ENCODE data around the gene ZFR.
"Not testable (repeated sequence)": the region's sequence is repeated elsewhere in the genome, so short reads cannot be mapped to it uniquely, and the experiment has no call there.

ZFR gene

GRCh38 chr5:32450952-32451351, 6.4 kb upstream of the ZFR start:
- DNase-seq: no peak

GRCh38 chr5:32449262-32449661, 4.7 kb upstream of the ZFR start:
- no peak for DNase-seq

- no peak for DNase-seq
Observed at GRCh38 chr5:32446630-32447029, 2.1 kb upstream of the ZFR start.

GRCh38 chr5:32445831-32446614, 1.5 kb upstream of the ZFR start:
- DNase-seq: no peak

GRCh38 chr5:32445287-32445758, 783 bp upstream of the ZFR start:
- no peak for DNase-seq

GRCh38 chr5:32443541-32444430, 754 bp downstream of the ZFR start:
- no peak for DNase-seq

GRCh38 chr5:32443145-32443540, 1.4 kb downstream of the ZFR start:
- DNase-seq: no peak

- DNase-seq: no peak
Observed at GRCh38 chr5:32439086-32439642, 5.4 kb downstream of the ZFR start.

GRCh38 chr5:32436553-32437242, 7.8 kb downstream of the ZFR start:
- DNase-seq: no peak

- DNase-seq: no peak
Observed at GRCh38 chr5:32435383-32435782, 9.2 kb downstream of the ZFR start.

GRCh38 chr5:32434221-32434620, 10.3 kb downstream of the ZFR start:
- DNase-seq: no peak

GRCh38 chr5:32432633-32433032, 11.9 kb downstream of the ZFR start:
- no peak for DNase-seq

GRCh38 chr5:32430825-32431224, 13.7 kb downstream of the ZFR start:
- not testable (repeated sequence) for DNase-seq

- peak; percentile 96 for DNase-seq
Observed at GRCh38 chr5:32428426-32428825, 16.1 kb downstream of the ZFR start.

- DNase-seq: no peak
Observed at GRCh38 chr5:32426440-32427151, 17.9 kb downstream of the ZFR start.

GRCh38 chr5:32422697-32423096, 21.8 kb downstream of the ZFR start:
- DNase-seq: no peak

GRCh38 chr5:32421075-32421474, 23.5 kb downstream of the ZFR start:
- no peak for DNase-seq

- DNase-seq: no peak
Observed at GRCh38 chr5:32420506-32420905, 24.0 kb downstream of the ZFR start.

GRCh38 chr5:32419791-32420190, 24.7 kb downstream of the ZFR start:
- no peak for DNase-seq

- DNase-seq: no peak
Observed at GRCh38 chr5:32413466-32414263, 30.9 kb downstream of the ZFR start.

GRCh38 chr5:32410630-32411029, 33.9 kb downstream of the ZFR start:
- DNase-seq: no peak

- DNase-seq: no peak
Observed at GRCh38 chr5:32406650-32407049, 37.9 kb downstream of the ZFR start.
